Measurements from ENCODE around the gene ETDB.
"Not testable (repeated sequence)": the region's sequence is repeated elsewhere in the genome, so short reads cannot be mapped to it uniquely, and the experiment has no call there.

ETDB gene

GRCh38 chrX:135120056-135120576 lies at the start of gene ETDB:
Gene ETDB (minus strand): TSS chrX:135120526. CDS start chrX:135119261, 1,265 bp downstream.
- DNase-seq = not testable (repeated sequence)

DNA sequence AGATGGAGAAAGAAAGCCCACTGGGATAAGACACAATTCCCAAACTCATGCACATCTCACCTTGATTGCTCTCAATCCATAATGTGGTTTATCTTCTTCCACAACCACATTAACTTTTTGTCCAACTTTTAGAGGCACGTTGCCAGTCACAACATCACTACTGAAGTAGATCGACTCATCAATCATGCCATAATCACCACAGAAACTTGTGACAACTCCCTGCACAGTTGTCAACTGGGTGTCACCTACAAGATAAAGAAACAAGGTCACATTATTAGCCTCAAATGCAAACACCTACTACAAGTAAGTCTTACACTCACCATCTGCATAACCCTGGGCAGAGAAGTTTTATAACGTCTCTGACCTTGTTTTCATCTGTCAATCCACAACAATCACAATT lies 49.2 kb upstream of the ETDB start:
- not testable (repeated sequence) for DNase-seq

DNA sequence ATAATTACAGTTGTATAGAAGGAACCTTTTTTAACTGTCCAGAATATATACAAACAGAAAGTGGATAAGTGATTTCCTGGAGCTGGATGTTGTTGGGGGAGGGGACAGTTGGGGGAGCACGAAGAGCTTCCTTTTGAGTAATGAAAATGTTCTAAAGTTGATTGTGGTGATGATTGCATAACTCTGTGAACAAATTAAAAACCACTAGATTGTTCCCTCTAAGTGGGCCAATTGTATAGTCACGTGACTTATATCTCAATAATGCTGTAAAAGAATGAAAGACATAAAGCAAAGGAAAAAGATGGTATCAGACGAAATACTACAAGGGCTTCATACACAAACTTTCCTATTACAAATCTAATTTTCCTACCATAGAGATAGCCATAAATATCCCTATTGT lies 48.2 kb upstream of the ETDB start:
- DNase-seq = no peak

GRCh38 chrX:135154688-135155087 lies 34.4 kb upstream of the ETDB start:
- DNase-seq = not testable (repeated sequence)

DNA sequence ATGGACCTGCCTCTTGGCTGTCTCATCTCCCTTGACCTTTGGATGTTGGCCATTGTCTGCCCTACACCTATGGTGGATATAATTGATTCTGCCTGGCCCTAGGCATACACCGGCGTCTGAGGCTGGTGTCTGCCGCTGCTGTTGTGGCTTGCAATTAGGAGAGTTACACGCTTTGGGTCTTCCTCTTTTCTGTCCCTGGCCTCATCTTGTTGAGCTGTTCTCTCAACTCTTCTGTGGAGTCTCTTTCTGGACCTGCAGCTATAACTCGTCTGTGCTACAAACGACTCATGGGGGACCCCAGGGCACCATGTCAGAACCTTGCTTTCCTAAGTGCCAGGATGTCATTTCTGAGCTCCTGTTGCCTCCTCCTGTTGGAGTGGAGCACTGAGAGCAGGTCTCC lies 5.8 kb upstream of the ETDB start:
- DNase-seq = not testable (repeated sequence)

DNA sequence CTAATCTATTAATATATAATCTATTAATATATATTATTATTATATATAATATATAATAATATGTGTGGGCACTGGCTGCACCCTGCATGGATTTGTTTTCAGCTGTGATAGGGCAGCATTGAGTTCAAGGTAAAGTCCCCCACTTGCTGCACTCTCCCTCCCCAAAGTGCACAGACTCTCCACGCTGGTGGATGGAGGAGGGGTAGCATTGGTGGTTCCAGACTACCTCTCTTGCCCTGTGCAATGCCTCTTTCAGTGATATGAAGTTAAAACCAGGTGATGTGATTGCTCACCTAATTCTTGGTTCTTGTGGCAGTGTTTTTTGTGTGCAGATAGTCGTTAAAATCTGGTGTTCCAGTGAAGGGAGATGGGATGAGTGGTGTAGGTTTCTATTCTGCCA lies 4.3 kb downstream of the ETDB start:
- not testable (repeated sequence) for DNase-seq

DNA sequence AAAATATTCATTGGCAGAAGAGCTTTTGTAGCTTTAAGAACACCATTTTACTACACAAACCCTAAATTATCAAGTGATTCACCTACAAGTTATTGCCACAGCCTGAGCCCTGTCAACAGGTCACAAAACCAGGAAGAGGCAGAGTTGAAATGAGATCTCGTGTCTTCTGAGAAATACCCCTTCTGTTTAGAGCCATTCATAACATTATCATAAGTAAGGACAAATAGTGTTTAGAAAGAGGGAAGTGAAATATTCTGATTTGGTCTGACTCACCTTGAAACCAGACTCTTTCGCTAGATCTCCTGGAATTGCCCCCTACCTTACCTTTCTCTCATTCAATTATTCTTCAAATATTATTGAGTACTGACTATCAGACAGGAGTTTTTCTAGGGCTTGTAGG lies 5.9 kb downstream of the ETDB start:
- DNase-seq = no peak

DNA sequence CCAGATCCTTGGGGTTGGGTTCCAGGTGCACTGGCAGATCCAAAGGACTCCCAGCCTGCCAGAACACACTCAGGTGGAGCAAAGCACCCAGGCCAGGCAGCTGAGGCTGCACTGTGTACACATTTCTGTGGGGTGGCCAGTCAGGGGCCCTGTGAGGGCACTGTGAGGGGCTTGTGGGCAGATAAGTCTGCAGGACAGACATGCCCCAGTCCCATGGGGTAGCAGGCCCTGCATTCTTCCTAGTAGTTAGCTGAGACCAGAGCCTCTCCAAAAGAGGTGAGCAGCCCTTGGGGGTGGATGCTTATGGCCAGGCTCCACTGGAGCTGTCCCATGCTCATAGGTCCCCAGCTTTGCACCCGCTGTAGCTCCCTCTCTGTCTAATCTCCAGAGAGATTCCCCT lies 7.6 kb downstream of the ETDB start:
- DNase-seq = no peak

- no peak for DNase-seq
These were observed 8.1 kb downstream of the ETDB start for GRCh38 chrX:135112096-135112729.

DNA sequence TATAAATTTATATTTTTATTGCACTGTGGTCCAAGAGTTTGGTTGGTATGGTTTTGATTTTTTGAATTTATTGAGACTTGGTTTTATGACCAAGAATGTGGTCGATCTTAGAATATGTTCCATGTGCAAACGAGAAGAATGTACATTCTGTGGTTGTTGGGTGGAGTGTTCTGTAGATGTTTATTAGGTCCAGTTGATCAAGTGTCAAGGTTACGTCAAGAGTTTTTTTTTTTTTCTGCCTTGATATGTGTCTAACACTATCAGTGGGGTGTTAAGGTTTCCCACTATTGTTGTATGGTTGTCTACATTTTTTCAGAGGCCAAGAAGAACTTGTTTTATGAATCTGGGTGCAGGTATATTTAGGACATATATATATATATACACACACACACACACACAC lies 10.8 kb downstream of the ETDB start:
- no peak for DNase-seq

- no peak for DNase-seq
These were observed 20.9 kb downstream of the ETDB start for GRCh38 chrX:135099493-135099783.

DNA sequence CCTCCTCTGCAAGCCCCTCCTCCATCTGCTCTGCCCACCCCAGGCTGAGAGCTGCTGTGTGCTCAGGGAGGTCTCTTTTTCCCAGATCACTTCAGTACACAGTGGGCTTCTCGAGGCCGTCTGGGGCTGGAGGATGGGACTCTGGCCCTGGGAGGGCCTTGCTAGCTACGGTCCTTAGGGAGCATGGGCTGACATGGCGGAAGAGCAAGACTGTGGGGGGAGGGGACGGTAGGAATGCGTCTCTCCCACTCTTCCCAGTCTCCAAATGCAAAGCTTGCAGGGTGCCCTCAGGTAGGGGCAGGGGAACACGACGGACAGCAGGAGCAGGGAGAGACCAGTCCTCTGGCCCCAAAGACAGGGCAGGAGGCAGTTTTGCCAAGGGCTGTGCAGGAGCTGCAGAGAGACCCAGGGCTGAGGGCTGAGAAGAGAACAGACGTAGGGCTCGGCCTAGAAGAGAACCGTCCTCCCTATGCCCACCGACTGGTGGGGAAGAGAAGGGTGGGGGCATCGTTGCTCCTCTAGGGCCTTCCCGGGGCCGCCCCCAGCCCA lies 23.1 kb downstream of the ETDB start:
- DNase-seq = not testable (repeated sequence)

DNA sequence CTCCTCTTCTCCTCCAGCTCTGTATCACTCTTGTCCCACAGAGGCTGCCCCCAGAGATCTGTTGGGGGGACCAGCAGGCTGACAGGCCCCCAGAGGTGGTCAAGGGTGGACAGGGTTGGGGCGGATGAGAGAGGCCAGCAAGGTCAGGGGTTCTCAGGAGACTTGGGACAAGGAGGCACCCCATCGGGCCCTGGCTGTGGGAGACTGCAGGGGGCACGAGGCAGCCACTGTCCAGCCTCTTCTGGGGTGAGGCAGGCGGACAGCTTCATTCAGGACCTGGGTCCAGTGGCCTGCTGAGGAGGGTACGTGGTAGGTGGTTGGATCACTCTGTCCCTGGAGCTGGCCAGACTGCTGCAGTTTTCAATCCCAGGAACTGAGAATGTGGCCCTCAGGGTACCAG lies 24.6 kb downstream of the ETDB start:
- DNase-seq = no peak

- no peak for DNase-seq
These were observed 25.6 kb downstream of the ETDB start for GRCh38 chrX:135094726-135095125.

GRCh38 chrX:135089126-135089525 lies 31.2 kb downstream of the ETDB start:
- no peak for DNase-seq

DNA sequence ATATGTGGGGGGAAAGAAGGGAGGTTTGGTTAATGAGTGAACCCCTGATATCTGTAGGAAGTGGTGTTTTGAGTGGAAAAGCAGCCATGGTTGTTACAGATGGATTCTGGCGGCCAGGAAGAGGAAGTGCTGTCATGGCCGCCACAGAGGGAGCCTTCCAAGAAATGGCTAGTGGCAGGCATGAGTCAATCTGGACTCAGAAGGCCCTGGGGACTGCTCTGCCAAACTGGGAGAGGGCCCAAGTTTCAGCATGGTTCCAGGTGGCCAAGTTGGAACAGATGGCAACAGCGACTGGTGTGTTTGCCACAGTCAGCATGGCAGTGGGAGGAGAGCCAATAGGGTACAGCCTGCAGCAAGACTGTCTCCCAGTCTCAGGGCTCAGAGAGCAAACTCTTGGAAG lies 32.5 kb downstream of the ETDB start:
- peak; percentile 46 for DNase-seq

DNA sequence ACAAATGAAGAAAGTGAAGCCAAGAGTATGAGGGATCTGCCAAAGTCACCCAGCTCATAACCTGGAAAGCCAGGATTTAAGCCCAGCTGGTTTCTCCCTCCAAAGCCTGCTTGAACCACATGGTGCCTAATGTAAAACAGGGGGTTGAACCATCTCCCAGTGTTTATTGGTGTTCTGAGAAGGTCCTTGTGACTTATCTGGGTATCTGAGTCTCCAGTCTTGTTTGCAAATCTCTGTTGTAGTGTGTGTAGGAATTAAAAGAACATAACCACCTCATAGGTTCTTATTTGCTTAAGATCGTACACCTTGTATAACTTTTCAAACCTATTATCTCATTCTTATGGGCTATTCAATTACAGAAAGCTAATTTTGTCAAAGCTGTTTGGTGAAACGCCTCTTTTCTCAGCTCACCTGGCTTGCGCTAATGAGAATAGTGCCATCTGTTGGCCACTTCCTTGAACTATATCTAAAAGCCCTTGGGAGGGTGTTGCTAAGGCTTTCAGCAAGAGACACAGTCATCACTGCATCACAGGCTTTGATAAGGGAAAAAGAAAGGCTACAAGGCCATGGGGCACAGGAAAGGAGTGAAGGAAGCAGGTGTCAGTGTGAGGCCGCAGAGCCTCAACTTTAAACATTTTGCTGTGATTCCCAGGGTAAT lies 34.0 kb downstream of the ETDB start:
- peak; percentile 55 for DNase-seq

DNA sequence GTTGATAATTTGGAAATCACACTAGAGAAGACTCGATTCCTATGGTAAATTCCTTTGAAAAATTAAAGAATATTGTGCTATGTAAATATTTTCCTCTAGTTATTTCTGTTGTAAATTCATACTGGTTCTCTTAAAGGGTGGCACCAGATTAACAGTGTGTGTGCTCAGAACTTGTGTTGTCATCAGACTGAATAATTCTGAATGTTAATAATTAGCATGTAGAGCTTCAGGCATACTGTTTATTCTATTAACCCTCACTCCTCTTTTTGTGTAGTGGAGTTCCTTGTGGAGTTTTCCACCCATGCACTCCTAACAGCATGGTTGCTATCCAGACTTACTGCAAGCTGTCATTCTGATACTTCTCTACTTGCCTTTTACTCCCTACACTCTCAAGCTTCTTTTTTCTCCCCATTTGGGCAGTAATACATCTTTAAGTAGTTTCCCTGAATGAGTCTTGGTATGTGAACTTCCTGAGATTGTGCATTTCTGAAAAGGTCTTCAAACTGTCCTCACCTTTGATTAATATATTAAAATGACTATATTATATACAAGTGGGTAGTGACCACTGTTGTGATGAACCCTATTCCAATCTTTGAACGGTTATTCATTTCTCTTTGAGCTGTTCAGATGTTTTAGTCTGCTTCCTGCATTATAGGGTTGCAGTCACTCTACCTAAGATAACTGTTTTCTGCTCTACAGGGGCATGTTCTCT lies 38.5 kb downstream of the ETDB start:
- DNase-seq = no peak
